Subcutaneous abdominal adipose tissue (tissue), 5 donors: ENCODE measurements around the gene P2RX2.

Source experiments
- H3K27ac ChIP-seq: one replicate; pipeline ENCODE4 v1.7.0; 2013; ENCODE audit warnings: low read depth, mild to moderate bottlenecking, inconsistent platforms, low read length, moderate library complexity
- H3K27me3 ChIP-seq, 5 donors: one replicate each; pipeline ENCODE4 v1.7.0; 2013; ENCODE audit warnings: low read length in 5 of 5, inconsistent platforms in 1 of 5; ENCODE audit not compliant: control insufficient read depth in 5 of 5, insufficient read depth in 4 of 5
- H3K36me3 ChIP-seq, 5 donors: one replicate each; pipeline ENCODE4 v1.7.0; 2013; ENCODE audit warnings: low read length in 5 of 5; ENCODE audit not compliant: control insufficient read depth in 5 of 5, insufficient read depth in 5 of 5
- H3K4me1 ChIP-seq, 5 donors: one replicate each; pipeline ENCODE4 v1.7.0; 2013; ENCODE audit warnings: low read length in 5 of 5, mild to moderate bottlenecking in 3 of 5, moderate library complexity in 1 of 5; ENCODE audit not compliant: control insufficient read depth in 5 of 5, insufficient read depth in 5 of 5
- H3K4me3 ChIP-seq, 5 donors: one replicate each; pipeline ENCODE4 v1.7.0; 2013; ENCODE audit warnings: low read length in 5 of 5, low read depth in 1 of 5
- H3K9ac ChIP-seq, 5 donors: one replicate each; pipeline ENCODE4 v1.7.0; 2013; ENCODE audit warnings: low read length in 5 of 5, mild to moderate bottlenecking in 4 of 5, moderate library complexity in 3 of 5
- H3K9me3 ChIP-seq, 5 donors: one replicate each; pipeline ENCODE4 v1.7.0; 2013; ENCODE audit warnings: low read length in 5 of 5; ENCODE audit not compliant: control insufficient read depth in 5 of 5
- donor health status: healthy.
- donor health status: healthy.
- donor health status: healthy.
- donor health status: healthy.
- donor health status: healthy.

P2RX2 gene

DNA sequence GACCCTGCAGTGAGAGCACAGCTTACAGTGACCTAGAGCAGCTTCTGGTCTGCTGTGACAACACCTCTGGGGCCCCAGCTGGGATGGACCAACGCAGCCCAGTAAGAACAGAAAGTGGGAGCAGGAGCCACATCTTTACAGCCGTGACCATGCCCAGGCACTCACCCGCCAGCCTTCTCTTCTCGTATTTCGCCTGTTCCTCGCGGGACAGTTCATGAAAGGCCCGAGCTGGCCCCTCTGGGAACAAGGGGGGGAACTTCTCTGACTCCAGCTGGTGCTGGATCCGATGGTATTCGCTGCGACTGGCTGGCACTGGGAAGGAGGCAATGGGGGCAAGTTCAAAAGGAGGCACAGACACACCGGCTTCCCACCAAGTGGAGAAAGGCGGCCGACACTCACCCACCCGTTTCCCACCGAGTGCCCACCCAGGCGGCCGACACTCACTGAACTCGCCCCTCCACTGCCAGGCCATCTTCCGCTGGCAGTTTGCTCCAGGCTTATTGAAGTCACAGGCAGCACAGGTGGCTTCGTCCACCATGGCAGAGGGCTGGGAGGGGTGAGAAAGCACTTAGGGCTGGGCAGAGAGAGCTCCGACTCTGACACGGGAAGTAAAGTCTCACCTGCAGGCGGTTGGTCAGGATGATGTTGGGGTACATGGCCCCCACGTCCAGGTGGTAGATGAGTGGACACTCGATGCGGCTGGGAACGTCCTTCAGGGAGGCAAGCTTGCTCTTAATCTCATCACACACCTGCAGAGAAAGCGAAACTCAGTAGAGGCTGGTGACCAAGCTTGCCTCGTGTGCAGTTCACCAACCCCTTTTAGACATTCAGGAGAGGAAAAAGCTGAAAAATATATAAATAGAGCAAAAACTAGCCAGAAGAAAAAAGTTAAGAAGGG lies 49.9 kb downstream of the P2RX2 start:
- H3K9ac ChIP-seq = no peak overlapping the region
- H3K27ac ChIP-seq = no peak overlapping the region
- H3K4me3 ChIP-seq = no peak overlapping the region
- H3K4me1 ChIP-seq = peaks cover 0 to 5% (median 0%) of the 10 kb centered on the region in 5 donors
- no peaks in the 10 kb centered on the region for H3K27me3 ChIP-seq
- H3K36me3 ChIP-seq = peaks cover 4 to 89% (median 70%) of the 10 kb centered on the region in 5 donors
- H3K9me3 ChIP-seq = no peaks in the 10 kb centered on the region

DNA sequence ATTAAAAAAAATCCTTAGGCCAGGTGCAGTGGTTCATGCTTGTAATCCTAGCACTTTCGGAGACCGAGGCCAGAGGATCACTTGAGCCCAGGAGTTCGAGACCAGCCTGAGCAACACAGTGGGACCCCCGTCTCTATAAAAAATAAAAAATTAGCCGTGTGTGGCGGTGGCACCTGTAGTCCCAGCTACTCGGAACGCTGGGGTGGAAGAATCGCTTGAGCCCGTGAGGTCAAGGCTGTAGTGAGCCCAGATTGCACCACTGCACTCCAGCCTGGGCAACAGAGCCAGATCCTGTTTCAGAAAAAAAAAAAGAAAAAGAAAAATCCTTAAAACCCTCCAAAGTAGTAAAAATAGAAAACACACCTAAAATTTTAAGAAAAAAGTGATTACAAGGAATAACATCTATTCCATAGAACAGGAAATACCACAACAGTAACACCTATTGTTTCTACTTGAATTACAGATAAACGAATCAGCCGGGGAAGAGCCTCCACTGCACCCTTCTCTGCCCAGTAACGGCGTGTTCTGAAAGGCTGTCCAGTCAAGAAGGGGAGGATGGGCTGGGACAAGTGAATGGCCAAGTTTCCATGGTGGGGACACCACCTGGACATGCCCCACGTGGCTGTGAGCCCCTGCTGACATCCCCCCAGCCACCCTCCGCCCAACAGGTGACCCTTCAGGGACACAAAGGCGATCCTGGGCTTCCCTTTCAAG lies 50.7 kb downstream of the P2RX2 start:
- Histone ChIP-seq H3K36me3 (peaks cover 4 to 85% (median 65%) of the 10 kb centered on the region in 5 donors), H3K27ac (no peak overlapping the region), H3K27me3 (no peaks in the 10 kb centered on the region), H3K9me3 (no peaks in the 10 kb centered on the region), H3K4me3 (no peak overlapping the region), H3K4me1 (peaks cover 0 to 2% (median 0%) of the 10 kb centered on the region in 5 donors), H3K9ac (no peak overlapping the region)
